ENCODE results near the gene ZBTB8OS.
"Not testable (repeated sequence)": the region's sequence is repeated elsewhere in the genome, so short reads cannot be mapped to it uniquely, and the experiment has no call there.

ZBTB8OS gene

DNA sequence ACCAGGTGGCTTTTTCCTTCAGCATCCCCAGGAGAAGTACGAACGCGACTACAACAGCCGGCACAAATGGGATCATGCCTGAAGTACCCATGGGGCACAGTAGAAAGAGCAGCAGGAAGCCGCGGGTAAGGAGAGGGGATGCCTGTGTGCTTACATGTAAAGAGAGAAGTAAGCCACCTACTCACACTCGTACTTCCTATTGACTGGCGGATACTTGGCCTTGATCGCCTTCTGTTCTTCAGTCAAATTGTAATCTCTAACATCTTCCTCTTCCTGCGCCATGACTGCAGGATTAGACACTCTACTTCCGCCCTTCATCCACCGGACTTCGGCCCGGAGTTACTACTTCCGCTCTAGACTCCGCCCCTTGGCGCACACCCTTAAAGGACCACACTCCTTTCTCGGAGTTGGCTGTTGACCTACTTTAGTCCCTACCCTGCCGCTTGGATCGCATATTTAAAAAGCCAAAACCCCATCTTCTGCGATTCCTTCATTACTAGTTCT lies at the start of gene ZBTB8OS:
Gene ZBTB8OS (minus strand): TSS at position 303 of the 504 bp plus-strand sequence. CDS start 21 bp downstream, at position 282.
- H3K4me3 ChIP-seq (ENCODE audit: low read depth, low read length) = peak within 1 kb of the TSS; percentile 84
- DNase-seq (ENCODE audit: low read depth) = peak; percentile 70

DNA sequence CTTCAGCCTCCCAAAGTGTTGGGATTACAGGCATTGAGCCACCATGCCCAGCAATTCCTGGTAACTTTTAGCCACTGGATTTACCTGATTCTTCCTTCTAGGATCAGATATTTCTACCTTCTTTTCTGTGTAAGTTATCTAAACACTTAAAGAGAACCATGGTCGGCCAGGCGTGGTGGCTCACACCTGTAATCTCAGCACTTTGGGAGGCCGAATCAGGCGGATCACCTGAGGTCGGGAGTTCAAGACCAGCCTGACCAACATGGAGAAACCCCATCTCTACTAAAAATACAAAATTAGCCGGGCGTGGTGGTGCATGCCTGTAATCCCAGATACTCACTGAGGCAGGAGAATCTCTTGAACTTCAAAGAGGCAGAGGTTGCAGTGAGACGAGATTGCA lies 46.6 kb upstream of the ZBTB8OS start:
- not testable (repeated sequence) for DNase-seq (ENCODE audit: low read depth); H3K4me3 ChIP-seq (ENCODE audit: low read depth, low read length)

DNA sequence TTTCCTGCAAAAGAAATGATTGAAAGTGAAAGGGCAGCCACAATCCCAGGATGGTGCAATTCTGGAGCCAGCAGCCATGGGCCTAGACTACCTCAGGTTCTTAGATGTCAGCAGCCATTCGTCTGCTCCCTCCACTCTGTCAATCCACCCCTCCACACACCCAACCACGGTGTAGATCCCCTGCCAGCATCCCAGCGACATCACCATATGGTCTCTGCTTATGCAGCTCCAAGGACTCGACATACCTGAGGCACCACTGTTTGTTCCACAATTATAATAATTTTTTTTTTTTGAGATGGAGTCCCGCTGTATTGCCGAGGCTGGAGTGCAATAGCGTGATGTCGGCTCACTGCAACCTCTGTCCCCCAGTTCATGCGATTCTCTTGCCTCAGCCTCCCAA lies 45.7 kb upstream of the ZBTB8OS start:
- no peak overlapping the region for H3K4me3 ChIP-seq (ENCODE audit: low read depth, low read length)
- DNase-seq (ENCODE audit: low read depth) = no peak

DNA sequence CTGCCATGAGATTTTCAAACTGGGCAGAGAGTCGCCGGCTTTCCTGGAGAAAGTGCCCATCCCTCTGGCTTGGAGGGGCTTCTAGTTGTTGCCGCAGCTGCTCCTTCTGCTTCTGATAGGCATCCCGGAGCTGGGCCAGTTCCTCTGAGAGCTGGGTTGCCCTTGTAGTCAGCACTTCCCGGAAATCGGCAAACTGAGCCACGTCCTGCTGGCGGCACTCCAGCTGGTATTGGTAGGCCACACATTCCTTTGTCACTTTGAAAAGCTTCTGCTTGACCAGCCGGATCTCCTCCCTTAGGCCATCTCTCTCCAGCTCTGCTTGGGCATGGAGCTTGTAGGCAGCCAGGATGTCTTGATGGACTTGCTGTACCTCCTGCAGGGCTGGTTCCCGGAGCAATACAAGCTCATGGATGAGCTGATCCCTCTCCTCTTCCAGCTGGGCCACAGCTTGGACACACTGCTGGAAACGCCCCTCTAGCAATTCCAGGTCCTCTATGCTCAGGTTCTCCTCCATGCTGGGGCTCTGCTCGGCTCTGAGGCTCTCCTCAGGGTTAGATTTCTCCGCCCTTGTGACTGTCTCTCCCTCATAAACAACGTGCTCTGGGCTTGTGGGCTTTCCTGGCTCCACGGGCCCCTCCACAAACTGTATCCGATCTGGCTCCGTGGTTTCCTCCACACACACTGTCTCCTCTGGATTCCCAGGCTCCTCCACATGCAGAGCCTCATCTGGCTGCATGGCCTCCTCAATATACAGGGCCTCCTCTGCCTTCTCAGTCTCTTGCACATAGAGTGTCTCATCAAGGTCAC lies 45.0 kb upstream of the ZBTB8OS start:
- DNase-seq (ENCODE audit: low read depth) = no peak
- no peak overlapping the region for H3K4me3 ChIP-seq (ENCODE audit: low read depth, low read length)

DNA sequence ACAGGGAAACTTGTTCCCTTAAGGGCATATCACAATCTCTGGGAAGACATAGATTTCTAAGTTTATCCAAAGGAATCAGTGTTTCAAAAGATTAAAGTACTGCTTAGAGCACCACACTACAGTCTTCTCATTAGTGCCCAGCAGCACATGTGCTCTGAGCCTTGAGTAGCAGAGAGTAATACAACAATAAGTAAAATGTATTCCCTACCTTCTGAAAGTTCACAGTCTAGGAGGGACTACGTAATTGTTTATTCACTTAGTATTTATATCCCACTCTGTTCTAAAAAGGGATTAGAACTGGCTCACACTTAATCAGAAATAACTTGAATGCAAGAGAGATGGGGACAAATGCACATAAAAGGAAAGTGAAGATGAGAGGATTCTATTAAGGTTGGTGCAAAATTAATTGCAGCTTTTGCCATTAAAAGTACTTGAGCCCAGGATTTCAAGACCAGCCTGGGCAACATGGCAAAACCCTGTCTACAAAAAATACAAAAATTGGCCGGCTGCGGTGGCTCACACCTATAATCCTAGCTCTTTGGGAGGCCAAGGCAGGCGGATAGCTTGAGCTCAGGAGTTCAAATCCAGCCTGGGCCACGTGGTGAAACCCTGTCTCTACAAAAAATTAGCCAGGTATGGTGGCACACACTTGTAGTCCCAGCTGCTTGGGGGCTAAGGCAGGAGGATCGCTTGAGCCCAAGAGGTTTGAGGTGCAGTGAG lies 43.3 kb upstream of the ZBTB8OS start:
- no peak for DNase-seq (ENCODE audit: low read depth)

DNA sequence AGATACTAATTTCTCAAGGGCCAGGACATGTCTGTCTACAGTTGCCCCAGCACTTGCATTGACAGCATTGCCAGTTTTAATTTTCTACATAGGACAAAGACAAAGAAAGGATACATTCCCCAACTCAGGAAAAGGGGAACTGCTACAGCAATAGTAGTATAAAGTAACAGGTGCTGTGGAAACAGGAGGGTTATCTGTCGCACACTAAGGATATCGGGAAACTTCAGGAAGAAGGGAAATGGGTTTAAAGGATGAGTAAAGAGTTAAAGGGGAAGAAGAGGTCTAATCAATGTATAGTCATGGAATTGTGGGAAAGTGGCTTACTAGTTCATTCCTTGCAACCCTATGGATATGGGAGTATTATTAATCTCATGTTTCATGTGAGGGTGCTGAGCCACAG lies 36.0 kb upstream of the ZBTB8OS start:
- DNase-seq (ENCODE audit: low read depth) = no peak
- H3K4me3 ChIP-seq (ENCODE audit: low read depth, low read length) = no peak overlapping the region

More for the DNA sequence above, 43.3 kb upstream of the ZBTB8OS start:
- H3K4me3 ChIP-seq (ENCODE audit: low read depth, low read length) = no peak overlapping the region

DNA sequence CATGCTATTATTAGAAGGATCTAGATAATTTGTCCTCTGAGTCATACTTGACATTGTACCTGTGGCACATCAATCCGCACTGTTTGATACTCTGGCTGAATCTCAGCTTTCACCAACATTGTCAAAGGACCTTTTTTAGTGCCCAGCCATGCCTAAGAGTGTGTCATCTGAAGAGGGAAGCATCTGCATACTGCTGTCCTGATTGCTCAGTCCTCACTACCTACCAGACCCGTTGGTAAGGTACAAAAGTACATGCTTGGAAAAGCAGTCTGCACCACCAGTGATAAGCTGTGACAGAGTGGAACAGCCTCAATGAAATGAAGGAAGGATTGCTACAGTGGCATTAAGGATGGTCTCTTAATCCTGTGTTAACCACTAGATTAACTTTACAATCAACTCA lies 35.1 kb upstream of the ZBTB8OS start:
- no peak overlapping the region for H3K4me3 ChIP-seq (ENCODE audit: low read depth, low read length)
- DNase-seq (ENCODE audit: low read depth) = no peak

DNA sequence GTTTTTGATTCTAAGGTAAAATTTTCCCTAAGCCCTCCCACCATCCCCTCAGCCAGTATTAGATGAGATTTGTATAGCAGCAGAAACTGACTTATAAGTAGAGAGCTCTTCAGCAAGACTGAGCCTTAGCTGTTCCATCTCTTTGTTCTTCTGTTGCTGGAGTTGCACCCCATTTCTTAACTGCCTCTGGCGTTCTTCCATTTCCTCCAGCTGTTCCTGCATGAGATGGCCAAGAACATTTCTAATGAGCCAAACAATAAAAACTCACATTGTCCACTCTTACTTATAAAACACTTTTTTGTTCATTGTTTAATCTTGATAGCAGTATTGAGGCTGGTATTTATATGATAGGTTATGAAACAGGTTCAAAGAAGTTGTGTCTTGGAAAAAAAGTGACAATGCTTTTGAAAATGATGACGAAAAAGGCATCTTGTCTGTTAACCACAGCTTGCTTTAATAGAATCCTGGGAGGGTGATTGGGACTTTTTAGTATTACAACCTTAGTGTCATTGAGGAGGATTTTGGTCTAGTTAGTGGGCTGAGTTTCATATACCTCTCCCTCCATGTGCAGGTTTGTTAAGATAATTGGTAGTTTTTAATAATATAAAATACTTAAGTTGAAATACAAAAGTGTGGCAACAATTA lies 33.9 kb upstream of the ZBTB8OS start:
- DNase-seq (ENCODE audit: low read depth) = peak; percentile 51
- H3K4me3 ChIP-seq (ENCODE audit: low read depth, low read length) = no peak overlapping the region

DNA sequence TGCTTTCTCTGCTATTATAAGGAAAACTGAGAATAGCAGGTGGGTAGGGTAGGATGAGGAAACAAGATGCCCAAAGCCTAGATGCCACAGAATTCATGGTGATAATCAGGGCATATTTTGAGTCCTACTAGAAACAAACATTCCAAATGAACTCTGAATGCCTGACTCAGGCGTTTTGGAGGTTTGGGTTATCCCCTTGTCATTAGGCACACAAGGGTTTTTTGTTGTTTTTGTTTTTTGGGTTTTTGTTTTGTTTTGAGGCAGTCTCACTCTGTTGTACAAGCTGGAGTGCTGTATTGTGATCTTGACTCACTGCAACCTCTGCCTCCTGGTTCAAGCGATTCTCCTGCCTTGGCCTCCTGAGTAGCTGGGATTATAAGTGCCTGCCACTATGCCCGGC lies 33.0 kb upstream of the ZBTB8OS start:
- DNase-seq (ENCODE audit: low read depth) = no peak
- no peak overlapping the region for H3K4me3 ChIP-seq (ENCODE audit: low read depth, low read length)

DNA sequence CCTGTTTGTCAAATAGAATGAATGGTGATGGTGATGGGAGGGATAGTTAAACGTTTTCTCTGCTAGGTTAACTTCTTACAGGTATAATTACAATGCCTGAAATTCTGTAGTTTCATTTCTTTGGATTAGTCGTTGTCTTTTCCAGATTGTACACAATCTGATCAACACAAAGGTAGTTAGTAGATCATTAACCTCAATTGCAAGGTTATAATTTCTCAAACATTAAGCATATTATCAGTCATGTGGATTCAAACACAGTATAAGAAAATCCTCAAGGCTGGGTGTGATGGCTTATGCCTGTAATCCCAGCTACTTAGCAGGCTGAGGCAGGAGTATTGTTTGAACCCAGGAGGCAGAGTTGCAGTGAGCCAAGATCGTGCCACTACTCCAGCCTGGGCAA lies 31.6 kb upstream of the ZBTB8OS start:
- no peak for DNase-seq (ENCODE audit: low read depth)
- no peak overlapping the region for H3K4me3 ChIP-seq (ENCODE audit: low read depth, low read length)

DNA sequence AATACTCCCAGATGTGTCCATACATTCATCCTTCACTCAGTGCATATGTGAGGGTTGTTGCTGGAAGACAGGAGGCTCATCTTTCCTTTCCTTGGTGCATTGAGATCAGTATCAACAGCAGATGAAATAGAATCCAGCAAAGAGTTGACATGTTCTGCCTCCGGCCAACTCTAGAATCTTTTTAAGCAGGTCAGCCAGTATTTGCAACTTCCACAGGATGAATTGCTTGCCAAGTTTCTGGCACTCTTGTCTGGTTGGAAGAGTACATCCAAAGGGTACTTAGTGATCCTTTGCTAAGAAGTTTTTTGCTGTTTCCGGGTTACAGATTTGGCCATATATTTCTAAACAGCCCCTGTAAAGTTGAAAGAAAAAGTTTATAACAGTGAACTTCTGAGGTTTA lies 31.2 kb upstream of the ZBTB8OS start:
- DNase-seq (ENCODE audit: low read depth) = no peak

DNA sequence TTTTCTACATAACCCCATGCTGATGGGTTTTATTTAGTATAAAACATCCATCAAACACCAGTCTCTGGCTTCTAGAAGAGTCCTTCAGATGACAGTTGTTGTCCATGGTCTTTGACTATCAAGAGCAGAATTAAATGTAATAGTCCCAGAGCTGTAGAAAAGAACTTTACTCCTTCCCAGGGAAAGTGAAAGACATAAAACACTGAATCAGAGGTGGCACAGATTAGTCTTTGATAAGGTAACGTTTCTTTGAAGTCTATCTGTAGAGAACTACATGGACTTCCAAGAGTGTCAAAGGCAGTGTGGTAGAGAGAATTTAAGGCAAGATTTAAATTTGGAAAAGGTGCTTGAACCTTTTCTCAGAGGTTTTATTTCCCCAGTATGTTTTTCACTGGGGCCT lies 30.3 kb upstream of the ZBTB8OS start:
- no peak for DNase-seq (ENCODE audit: low read depth)
- no peak overlapping the region for H3K4me3 ChIP-seq (ENCODE audit: low read depth, low read length)

More for the DNA sequence above, 31.2 kb upstream of the ZBTB8OS start:
- H3K4me3 ChIP-seq (ENCODE audit: low read depth, low read length) = no peak overlapping the region

DNA sequence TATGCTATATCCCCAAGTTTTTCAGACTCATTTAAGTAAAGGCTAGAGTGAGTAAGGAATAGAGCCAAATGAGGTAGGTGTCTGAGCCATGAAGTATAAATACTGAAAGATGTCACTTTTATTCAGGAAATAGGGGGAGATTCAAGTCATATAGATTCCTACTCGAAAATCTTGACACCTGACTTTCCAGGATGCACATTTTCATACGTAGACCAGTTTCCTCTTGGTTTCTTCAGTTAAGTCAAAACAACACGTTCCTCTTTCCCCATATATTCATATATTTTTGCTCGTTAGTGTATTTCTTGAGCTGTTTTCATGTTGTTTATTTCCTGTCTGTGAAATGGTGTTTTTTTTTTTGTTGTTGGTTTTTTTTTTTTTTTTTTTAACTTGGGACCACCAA lies 29.6 kb upstream of the ZBTB8OS start:
- not testable (repeated sequence) for H3K4me3 ChIP-seq (ENCODE audit: low read depth, low read length); DNase-seq (ENCODE audit: low read depth)

DNA sequence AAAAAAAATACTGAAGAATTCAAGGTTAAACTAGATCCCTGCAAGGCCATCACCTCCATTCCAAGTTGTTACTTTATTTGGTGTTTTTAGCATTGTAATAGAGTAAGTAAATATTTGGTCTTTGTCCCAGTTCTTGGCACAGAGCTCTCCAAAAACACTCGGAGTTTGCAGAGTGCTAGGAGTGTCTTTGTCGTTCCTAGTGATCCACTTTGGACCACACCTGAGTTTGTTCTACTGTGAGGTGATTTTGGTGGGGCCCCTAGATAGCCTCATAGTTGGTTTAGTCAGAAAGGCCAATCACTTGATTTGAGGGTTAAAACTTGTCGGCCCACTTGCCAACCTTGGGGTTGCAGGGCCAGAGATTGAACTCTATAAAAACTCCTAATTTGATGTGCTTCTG lies 26.6 kb upstream of the ZBTB8OS start:
- H3K4me3 ChIP-seq (ENCODE audit: low read depth, low read length) = no peak overlapping the region
- DNase-seq (ENCODE audit: low read depth) = no peak

DNA sequence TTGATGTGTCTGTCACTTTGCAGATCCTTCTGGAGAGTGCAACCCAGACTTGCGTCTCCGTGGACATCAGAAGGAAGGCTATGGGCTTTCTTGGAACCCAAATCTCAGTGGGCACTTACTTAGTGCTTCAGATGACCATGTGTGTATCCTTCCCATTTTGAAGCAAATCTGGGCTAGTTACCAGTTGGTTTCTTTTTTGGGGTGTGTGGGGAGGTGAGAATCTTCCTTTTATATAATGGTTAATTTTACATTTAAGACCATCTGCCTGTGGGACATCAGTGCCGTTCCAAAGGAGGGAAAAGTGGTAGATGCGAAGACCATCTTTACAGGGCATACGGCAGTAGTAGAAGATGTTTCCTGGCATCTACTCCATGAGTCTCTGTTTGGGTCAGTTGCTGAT lies 18.4 kb upstream of the ZBTB8OS start:
- DNase-seq (ENCODE audit: low read depth); H3K4me3 ChIP-seq (ENCODE audit: low read depth, low read length): not testable (repeated sequence)

DNA sequence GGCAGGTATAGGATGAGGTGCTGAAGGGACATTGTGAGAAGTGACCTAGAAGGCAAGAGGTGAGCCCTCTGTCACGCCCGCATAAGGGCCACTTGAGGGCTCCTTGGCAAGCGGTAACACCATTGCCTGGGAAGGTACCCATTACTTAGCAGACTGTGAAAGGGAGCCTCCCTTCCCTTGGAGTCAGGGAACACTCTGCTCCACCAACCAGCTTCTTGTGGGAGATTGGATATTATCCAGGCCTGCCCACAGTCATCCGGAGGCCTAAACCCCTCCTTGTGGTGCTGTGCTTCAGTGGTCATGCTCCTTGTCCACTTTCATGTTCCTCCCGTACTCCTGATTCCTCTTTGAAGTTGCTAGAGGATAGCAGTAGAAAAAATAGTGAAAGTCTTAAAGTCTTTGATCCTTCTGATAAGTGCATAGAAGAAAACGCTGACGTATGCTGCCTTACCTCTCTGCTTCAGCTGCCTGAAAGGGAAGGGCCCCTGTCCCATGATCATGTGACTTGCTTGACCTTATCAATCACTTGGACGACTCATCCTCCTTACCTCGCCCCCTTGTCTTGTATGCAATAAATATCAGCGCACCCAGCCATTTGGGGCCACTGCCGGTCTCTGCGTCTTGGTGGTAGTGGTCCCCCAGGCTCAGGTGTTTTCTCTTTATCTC lies 16.7 kb upstream of the ZBTB8OS start:
- DNase-seq (ENCODE audit: low read depth) = no peak

DNA sequence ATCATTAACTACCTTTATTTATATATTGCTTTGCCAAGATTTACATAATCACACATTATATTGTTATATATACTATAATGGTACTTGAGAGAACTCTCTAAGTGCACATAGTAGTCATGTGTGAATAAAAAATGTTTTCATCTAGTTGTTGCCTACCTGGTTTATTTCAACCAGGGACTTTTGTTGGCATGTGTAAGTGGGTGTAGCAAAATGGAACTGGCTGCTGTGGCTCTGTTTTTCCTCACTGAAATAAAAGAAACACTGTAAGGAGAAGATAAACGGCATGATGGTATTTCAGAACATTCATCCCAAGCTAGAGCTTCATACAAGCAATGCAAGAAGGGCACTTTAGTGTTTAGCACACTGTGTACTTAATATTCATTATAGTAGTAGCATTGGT lies 15.6 kb upstream of the ZBTB8OS start:
- no peak overlapping the region for H3K4me3 ChIP-seq (ENCODE audit: low read depth, low read length)
- DNase-seq (ENCODE audit: low read depth) = no peak

More for the DNA sequence above, 16.7 kb upstream of the ZBTB8OS start:
- H3K4me3 ChIP-seq (ENCODE audit: low read depth, low read length) = no peak overlapping the region

DNA sequence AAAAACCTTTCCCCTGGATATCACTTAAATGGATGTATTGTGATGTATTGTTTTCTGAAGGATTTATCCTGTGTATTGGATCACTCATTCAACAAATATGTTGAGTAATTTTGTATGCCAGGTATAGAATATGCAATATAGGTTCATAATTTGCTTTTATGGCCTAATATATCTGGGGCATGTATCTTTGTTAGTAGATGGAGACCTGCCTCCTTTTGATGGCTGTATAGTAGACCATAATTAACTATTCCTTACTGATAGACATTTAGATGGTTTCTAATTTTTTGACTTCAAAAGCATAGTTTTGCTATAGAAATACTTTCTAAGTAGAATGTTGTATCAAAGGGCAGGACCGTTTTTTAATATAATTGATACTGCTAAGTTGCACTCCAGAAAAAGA lies 9.2 kb upstream of the ZBTB8OS start:
- H3K4me3 ChIP-seq (ENCODE audit: low read depth, low read length) = no peak overlapping the region
- DNase-seq (ENCODE audit: low read depth) = no peak

DNA sequence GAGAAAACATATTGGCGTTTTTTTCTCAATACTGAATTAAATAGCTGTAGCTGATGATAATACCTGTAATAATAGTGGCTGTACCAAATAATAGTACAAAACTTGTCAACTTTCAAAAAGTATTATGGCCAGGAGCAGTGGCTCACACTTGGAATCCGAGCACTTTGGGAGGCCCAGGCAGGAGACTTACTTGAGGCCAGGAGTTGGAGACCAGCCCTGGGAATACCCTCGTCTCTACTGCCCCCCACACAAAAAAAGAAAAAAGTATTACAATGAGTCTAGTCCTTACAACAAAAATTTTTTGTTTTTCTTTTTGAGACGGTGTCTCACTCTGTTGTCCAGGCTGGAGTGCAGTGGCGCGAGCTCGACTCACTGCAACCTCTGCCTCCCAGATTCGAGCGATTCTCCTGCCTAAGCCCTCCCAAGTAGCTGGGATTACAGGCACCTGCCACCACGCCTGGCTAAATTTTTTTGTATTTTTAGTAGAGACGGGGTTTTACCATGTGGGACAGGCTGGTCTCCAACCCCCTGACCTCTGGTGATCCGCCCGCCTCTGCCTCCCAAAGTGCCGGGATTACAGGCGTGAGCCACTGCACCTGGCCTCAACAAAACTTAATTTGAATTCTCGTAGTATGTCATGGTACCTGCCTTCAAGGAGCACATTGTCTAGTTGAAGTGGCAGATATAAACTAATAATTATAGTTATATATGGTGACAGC lies 2.1 kb upstream of the ZBTB8OS start:
- DNase-seq (ENCODE audit: low read depth) = no peak
- H3K4me3 ChIP-seq (ENCODE audit: low read depth, low read length) = peak overlapping the region; percentile 84
